Measurements from ENCODE around the gene ITGA2B. TPM values are rescaled to one million over a fixed set of nuclear protein-coding genes. Genes with fewer than 3 reads are reported as not detected.
A peak's percentile ranks its signal among the peaks of the same experiment; 100 is the strongest.
"Not testable (repeated sequence)": the region's sequence is repeated elsewhere in the genome, so short reads cannot be mapped to it uniquely, and the experiment has no call there.

The ITGA2B gene
- total and polyA plus RNA-seq, 8 donors = 0.09 to 0.61 (median 0.48) TPM

DNA sequence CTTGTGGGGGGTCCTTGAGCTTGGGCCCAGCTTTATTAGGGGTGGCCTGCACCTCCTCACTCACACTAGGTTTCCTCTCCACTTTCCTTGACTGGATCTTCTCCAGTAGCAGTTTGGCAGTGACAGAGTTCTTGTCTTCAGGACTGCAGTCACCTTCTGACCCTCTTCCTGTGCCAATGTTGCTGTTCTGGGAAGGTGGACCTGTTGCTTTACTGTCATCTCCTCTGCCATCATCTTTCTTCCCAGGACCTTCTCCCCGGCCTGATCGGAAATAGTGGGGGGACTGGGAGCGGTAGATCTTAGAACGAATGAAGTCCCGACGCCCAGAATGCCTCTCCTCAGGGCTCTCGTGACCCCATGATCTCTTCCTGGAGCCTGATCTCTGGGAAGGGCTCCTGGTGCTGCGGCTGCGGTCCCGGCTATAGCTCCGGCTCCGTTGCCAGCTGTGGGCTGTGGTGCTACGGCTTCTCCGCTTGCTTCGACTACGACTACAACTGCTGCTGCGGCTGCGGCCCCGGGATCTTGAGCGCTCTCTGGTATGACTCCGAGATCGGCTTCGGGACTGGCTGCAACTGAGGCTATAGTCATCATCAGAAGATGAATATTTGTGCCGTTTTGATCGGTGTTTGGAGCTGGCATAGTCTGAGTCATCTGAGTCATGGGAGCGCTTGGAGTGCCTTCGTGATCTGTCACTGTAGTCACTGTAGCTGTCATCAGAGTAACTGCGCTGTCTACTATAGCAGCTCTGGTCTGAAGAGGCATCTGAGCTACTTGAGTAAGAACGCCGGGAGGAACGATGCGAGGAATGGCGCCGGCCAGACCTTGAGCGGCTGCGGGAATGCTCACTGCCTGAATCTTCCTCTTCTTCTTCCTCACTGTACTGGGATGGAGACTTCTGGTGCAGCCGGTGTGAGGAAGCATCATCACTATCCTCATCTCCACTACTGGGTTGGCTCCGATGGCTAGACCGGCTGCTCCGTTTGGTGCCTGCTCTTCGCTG lies 9.5 kb upstream of the ITGA2B start:
- TF ChIP-seq, protein P1, sequence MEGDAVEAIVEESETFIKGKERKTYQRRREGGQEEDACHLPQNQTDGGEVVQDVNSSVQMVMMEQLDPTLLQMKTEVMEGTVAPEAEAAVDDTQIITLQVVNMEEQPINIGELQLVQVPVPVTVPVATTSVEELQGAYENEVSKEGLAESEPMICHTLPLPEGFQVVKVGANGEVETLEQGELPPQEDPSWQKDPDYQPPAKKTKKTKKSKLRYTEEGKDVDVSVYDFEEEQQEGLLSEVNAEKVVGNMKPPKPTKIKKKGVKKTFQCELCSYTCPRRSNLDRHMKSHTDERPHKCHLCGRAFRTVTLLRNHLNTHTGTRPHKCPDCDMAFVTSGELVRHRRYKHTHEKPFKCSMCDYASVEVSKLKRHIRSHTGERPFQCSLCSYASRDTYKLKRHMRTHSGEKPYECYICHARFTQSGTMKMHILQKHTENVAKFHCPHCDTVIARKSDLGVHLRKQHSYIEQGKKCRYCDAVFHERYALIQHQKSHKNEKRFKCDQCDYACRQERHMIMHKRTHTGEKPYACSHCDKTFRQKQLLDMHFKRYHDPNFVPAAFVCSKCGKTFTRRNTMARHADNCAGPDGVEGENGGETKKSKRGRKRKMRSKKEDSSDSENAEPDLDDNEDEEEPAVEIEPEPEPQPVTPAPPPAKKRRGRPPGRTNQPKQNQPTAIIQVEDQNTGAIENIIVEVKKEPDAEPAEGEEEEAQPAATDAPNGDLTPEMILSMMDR (IDR thresholded peaks at IDR 0.05) = no peak
- intact Hi-C loops (cut with DNase I) = no loop called here
- Histone ChIP-seq H3K9me3 (no peaks in the 10 kb centered on the region), H3K4me1 (no peaks in the 10 kb centered on the region), H3K27ac (no peak overlapping the region), H3K36me3 (peaks cover 0 to 31% (median 8%) of the 10 kb centered on the region in 3 donors), H3K4me3 (no peak overlapping the region), H3K27me3 (no peaks in the 10 kb centered on the region)
- WGBS, 2 donors = 96 to 97% methylated on average over 41 of the region's 41 CpGs
- FAIRE-seq (no peak), ATAC-seq (no peak), DNase-seq (peak in 1 of 6 donors; percentile 52)

DNA sequence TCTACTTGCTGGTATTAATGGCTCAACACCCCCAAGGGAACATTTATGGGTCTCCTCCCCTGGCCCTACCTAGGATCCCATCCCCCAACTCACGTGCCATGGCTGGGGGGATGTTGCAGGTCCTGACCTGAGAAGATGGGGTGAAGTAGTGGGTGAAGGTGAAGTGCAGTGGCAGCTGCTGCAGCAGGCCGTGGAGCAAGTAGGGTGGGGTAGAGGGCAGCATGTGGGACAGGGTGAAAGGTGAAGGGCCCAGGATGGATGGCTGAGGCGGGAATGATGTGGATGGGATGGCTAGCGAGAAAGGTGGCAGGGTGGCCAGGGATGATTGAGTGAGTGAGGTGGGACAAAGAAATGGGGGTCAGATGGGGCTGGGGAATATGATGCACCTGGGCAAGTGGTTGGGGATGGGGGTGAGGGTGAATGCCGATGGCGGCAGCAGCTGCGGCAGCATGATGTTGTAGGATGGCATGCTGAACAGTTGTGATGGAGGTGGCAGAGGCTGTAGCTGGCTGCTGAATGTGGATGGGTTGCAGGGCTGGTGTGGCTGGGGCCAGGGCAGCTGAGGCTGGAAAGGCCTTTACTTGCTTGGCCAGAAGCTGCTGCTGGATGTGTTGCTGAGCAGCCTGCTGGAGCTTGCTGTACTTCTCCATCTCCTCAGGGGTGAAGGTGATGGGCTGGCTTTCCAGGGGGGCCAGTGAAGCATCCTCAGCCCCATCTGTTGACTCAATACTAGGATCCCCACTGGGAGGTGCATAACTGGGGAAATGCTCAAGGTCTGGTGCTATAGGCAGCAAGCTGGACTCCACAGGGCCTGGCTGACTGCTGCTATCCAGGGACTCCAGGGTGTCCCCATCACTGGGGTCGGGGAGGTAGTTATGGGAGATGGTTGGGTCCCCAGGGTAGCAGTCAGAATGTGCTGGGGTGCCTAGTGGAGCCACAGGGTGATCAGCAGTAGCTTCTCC lies 8.3 kb upstream of the ITGA2B start:
- Histone ChIP-seq H3K4me1 (no peaks in the 10 kb centered on the region), H3K27ac (no peak overlapping the region), H3K27me3 (no peaks in the 10 kb centered on the region), H3K36me3 (peaks cover 0 to 31% (median 8%) of the 10 kb centered on the region in 3 donors), H3K4me3 (no peak overlapping the region), H3K9me3 (no peaks in the 10 kb centered on the region)
- FAIRE-seq = no peak
- intact Hi-C loops (cut with DNase I) = no loop called here
- ATAC-seq = no peak
- 95 to 96% methylated on average over 8 of the region's 8 CpGs for WGBS, 2 donors
- TF ChIP-seq, protein P1 (IDR thresholded peaks at IDR 0.05) = no peak
- no peak for DNase-seq

DNA sequence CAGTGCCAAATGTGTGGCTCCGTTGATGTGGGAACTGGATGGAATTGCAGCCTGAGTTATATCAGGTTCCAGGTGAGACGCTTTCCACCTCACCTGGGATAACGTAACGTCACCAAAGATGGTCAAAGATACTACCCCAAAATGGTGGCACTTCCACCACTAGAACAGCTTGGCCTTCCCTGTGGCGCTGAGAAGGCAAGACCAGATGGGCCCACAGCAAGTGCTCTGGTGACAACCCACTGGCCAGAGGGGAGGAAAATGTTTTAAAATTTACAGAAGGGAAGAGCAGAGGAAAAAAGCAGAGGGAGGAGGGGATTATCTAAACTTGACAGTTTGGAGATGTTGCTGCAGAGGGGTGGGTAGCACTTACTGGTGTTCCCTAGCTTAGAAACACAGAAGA lies 7.5 kb upstream of the ITGA2B start:
- H3K4me3 ChIP-seq = no peak overlapping the region
- FAIRE-seq = no peak
- TF ChIP-seq, protein P1 (IDR thresholded peaks at IDR 0.05) = no peak
- DNase-seq = no peak
- no peak overlapping the region for H3K27ac ChIP-seq
- H3K36me3 ChIP-seq = peaks cover 0 to 25% (median 8%) of the 10 kb centered on the region in 3 donors
- H3K4me1 ChIP-seq = no peaks in the 10 kb centered on the region
- intact Hi-C loops (cut with DNase I) = no loop called here
- no peaks in the 10 kb centered on the region for H3K27me3 ChIP-seq
- no peaks in the 10 kb centered on the region for H3K9me3 ChIP-seq
- ATAC-seq = no peak
- WGBS, 2 donors = 88 to 93% methylated on average over 5 of the region's 5 CpGs

DNA sequence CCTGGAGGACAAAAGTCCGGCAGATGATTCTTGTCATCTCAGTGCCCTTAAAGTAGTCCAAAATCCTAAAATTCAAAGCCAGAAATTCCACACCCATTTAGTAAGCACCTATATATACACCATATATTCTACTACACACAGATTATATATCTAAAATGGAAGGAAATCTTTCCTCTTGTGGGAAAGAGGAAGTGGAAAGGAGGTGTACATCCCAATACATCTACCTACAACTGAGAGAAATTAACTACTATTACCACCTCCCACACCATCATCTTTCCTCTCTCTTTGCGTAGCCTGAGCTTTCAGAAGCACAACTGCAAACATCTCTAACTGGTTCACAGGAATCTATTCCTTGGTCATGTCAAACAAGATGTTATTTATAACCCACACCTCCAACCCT lies 5.4 kb upstream of the ITGA2B start:
- no peak overlapping the region for H3K27ac ChIP-seq
- 97 to 100% methylated on average over 2 of the region's 2 CpGs for WGBS, 2 donors
- H3K27me3 ChIP-seq = no peaks in the 10 kb centered on the region
- no peak for FAIRE-seq
- no peak for DNase-seq
- no peaks in the 10 kb centered on the region for H3K4me1 ChIP-seq
- H3K4me3 ChIP-seq = no peak overlapping the region
- intact Hi-C loops (cut with DNase I) = no loop called here
- peaks cover 0 to 12% (median 0%) of the 10 kb centered on the region in 3 donors for H3K36me3 ChIP-seq
- no peak for ATAC-seq
- TF ChIP-seq, protein P1 (IDR thresholded peaks at IDR 0.05) = no peak
- H3K9me3 ChIP-seq = no peaks in the 10 kb centered on the region

DNA sequence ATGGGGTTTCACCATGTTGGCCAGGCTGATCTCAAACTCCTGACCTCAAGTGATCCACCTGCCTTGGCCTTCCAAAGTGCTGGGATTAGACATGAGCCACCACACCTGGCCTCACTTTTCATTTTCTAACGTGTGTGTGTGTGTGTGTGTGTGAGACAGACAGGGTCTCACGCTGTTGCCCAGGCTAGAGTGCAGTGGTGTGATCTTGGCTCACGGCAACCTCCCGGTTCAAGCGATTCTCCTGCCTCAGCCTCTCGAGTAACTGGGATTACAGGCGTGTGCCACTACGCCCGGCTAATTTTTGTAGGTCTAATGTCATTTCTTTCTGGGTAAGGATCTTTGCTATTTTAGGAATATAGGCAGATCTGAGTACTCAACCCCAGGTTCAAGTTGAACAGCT lies 4.7 kb upstream of the ITGA2B start:
- not testable (repeated sequence) for ATAC-seq

More for the DNA sequence above, 4.7 kb upstream of the ITGA2B start:
- FAIRE-seq; H3K36me3 ChIP-seq; H3K27ac ChIP-seq; H3K4me3 ChIP-seq; H3K4me1 ChIP-seq; H3K27me3 ChIP-seq; intact Hi-C loops (cut with DNase I); H3K9me3 ChIP-seq: not testable (repeated sequence)
- peak in 1 of 6 donors; percentile 18 for DNase-seq
- 89 to 91% methylated on average over 9 of the region's 9 CpGs for WGBS, 2 donors

All from pancreas (tissue), 10 donors.